Measurements from ENCODE around the gene RHOC.

DNA sequence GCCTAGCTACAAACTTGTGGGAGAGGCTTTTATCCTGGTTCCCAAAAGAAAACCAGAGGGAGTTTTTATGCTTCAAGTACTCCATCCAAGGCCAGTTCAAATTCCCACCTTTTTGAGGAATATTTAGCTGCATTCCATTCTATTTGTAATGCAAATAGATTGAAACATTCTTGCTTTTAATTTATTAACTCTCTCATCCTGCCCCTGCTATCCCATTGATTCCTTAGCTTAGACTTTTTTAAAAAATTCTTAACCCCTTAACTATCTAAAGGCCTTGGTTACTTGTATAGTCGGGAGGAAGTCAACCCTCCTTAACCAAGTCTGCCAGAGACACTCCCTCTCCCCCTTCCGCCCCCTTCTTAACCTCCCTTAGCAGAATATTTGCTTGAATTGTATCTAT is 34.9 kb downstream of the RHOC start:
- TF ChIP-seq, protein P1, sequence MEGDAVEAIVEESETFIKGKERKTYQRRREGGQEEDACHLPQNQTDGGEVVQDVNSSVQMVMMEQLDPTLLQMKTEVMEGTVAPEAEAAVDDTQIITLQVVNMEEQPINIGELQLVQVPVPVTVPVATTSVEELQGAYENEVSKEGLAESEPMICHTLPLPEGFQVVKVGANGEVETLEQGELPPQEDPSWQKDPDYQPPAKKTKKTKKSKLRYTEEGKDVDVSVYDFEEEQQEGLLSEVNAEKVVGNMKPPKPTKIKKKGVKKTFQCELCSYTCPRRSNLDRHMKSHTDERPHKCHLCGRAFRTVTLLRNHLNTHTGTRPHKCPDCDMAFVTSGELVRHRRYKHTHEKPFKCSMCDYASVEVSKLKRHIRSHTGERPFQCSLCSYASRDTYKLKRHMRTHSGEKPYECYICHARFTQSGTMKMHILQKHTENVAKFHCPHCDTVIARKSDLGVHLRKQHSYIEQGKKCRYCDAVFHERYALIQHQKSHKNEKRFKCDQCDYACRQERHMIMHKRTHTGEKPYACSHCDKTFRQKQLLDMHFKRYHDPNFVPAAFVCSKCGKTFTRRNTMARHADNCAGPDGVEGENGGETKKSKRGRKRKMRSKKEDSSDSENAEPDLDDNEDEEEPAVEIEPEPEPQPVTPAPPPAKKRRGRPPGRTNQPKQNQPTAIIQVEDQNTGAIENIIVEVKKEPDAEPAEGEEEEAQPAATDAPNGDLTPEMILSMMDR (conservative IDR thresholded peaks at IDR 0.05) = no peak
- TF ChIP-seq ZFX (IDR thresholded peaks at IDR 0.05) = no peak
